Fibroblast of mammary gland (primary cell): Measurements from ENCODE around the gene GALM.
A peak's percentile ranks its signal among the peaks of the same experiment; 100 is the strongest.

Experiments
- DNase-seq: peaks from one replicate; pipeline ENCODE4 v3.0.0-alpha.2; 2010; ENCODE audit warnings: low read depth
- H3K4me3 ChIP-seq: 2 replicates; pipeline ENCODE4 v1.5.1; 2011; ENCODE audit warnings: low read depth, mild to moderate bottlenecking, low read length, moderate library complexity; ENCODE audit not compliant: control insufficient read depth
- CTCF ChIP-seq: conservative IDR thresholded peaks from 2 replicates; pipeline ENCODE4 v1.5.1; 2011; ENCODE audit warnings: low read depth, low read length, inconsistent platforms; ENCODE audit not compliant: control insufficient read depth, insufficient read depth

The GALM gene

DNA sequence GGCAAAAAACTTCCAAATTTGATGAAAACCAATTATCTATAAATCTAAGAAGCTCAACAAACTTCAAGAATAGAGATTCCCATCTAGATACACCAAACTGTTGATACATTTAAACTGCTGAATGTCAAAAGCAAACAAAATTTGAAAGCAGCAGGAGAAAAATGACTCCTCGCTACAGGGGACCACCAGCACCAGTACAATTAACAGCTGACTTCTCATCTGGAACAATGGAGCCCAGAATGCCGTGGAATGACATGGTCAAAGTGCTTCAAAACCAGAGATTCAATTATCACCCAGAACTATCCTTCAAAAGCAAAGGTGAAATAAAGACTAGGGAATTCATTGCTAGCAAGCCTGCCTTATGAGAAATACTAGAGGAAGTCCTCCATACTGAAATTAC is 73.6 kb downstream of the GALM start:
- DNase-seq: no peak
- TF ChIP-seq CTCF: no peak
- H3K4me3 ChIP-seq: no peak overlapping the region

- TF ChIP-seq CTCF: peak; percentile 43
- no peak overlapping the region for H3K4me3 ChIP-seq
- peak; percentile 59 for DNase-seq
Observed at GRCh38 chr2:38740851-38741731, 75.2 kb downstream of the GALM start.

- no peak for DNase-seq
- H3K4me3 ChIP-seq: no peak overlapping the region
- TF ChIP-seq CTCF: no peak
Observed at GRCh38 chr2:38742797-38743559, 77.1 kb downstream of the GALM start.

GRCh38 chr2:38743672-38744398 is 77.9 kb downstream of the GALM start:
- no peak overlapping the region for H3K4me3 ChIP-seq
- DNase-seq: no peak
- TF ChIP-seq CTCF: no peak

- DNase-seq: no peak
- no peak for TF ChIP-seq CTCF
- H3K4me3 ChIP-seq: no peak overlapping the region
Observed at GRCh38 chr2:38744399-38744780, 78.5 kb downstream of the GALM start.

- TF ChIP-seq CTCF: no peak
- H3K4me3 ChIP-seq: no peak overlapping the region
- DNase-seq: no peak
Observed at GRCh38 chr2:38745267-38745666, 79.4 kb downstream of the GALM start.
